GM12874 (cell line): ENCODE measurements around the gene JMJD8.

Experiments used
- TF ChIP-seq, protein P1 (sequence below): IDR thresholded peaks from 2 replicates; pipeline ENCODE4 v1.5.1; 2011; ENCODE audit warnings: low read depth, mild to moderate bottlenecking, control low read depth, low read length, moderate library complexity; ENCODE audit not compliant: insufficient read depth

JMJD8 gene, protein sequence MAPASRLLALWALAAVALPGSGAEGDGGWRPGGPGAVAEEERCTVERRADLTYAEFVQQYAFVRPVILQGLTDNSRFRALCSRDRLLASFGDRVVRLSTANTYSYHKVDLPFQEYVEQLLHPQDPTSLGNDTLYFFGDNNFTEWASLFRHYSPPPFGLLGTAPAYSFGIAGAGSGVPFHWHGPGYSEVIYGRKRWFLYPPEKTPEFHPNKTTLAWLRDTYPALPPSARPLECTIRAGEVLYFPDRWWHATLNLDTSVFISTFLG

DNA sequence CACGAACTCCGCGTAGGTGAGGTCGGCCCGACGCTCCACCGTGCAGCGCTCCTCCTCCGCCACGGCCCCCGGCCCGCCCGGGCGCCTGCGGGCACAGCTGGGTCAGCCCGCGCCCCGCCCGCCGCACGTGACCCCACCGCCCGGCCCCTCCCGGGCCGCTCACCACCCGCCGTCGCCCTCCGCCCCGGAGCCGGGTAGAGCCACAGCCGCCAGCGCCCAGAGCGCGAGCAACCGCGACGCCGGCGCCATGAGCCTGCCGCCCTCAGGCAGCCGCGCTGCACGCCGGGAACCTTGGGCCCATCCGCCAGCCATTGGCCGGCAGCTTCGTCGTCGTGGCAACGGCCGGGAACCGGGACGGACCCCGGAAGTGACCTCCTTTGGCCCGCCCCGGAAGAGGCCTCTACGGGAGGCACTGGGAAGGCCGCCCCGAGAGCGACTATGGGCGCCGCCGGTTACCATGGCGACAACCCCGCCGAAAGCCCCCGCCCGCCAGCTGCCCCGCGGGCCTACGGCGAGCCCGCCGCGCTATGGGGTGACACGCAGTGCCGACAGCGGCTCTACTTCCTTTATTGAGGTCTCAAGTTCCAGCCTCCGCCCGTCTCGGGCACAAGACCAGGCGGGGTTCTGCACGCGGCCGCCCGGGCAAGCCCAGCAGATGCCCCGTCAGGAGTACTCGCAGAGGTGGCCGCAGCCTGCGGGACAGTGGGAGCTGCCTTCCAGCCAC is at the start of gene JMJD8:
JMJD8 (minus strand) TSS at position 264 of the 724 bp plus-strand sequence; CDS start at position 249, 15 bp downstream.
- TF ChIP-seq, protein P1, sequence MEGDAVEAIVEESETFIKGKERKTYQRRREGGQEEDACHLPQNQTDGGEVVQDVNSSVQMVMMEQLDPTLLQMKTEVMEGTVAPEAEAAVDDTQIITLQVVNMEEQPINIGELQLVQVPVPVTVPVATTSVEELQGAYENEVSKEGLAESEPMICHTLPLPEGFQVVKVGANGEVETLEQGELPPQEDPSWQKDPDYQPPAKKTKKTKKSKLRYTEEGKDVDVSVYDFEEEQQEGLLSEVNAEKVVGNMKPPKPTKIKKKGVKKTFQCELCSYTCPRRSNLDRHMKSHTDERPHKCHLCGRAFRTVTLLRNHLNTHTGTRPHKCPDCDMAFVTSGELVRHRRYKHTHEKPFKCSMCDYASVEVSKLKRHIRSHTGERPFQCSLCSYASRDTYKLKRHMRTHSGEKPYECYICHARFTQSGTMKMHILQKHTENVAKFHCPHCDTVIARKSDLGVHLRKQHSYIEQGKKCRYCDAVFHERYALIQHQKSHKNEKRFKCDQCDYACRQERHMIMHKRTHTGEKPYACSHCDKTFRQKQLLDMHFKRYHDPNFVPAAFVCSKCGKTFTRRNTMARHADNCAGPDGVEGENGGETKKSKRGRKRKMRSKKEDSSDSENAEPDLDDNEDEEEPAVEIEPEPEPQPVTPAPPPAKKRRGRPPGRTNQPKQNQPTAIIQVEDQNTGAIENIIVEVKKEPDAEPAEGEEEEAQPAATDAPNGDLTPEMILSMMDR: no peak

DNA sequence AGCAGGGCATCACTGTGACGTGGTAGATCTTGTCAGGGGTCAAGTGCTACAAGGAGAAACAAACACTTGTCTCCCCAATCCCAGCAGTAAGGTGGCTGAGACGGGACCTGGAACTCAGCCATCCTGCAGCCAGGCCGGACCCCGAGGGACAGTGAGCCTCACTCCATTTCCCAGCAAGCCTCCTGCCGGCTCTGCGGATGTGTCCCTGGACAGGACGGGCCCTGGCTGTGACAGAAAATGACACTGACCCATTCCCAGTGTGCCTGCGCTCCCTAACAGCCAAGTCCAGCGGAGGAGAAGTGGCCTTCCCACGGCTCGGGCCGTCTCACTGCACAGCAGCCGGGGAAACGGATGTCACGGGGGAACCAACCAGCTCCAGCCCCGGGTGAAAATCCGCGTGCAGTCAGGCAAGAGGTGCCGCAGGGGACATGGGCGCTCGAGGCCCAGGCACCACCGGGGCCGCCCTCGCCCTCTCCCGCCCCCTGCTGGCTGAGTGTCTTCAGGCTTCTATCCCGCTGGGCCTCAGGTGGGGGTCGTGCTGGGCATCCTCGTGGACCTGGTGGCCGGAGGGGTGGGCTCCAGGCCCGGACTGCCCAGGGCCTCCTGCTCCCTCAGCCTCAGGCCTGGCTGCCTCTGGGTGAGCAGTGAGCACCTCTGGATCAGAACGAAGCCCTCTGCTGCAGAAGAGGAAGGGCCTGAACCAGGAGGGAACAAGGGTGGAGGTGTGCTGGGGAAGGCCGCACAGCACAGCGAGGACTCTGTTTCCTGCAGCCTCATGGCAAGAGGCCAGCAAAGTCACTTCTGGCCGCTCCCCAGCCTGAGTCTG is 49.5 kb upstream of the JMJD8 start:
- TF ChIP-seq, protein P1: peak; percentile 45

- TF ChIP-seq, protein P1: no peak
Observed at GRCh38 chr16:732936-733335, 48.8 kb upstream of the JMJD8 start.

- TF ChIP-seq, protein P1: no peak
Observed at GRCh38 chr16:732332-732731, 48.2 kb upstream of the JMJD8 start.

GRCh38 chr16:730666-731509 is 46.8 kb upstream of the JMJD8 start:
- TF ChIP-seq, protein P1: no peak

DNA sequence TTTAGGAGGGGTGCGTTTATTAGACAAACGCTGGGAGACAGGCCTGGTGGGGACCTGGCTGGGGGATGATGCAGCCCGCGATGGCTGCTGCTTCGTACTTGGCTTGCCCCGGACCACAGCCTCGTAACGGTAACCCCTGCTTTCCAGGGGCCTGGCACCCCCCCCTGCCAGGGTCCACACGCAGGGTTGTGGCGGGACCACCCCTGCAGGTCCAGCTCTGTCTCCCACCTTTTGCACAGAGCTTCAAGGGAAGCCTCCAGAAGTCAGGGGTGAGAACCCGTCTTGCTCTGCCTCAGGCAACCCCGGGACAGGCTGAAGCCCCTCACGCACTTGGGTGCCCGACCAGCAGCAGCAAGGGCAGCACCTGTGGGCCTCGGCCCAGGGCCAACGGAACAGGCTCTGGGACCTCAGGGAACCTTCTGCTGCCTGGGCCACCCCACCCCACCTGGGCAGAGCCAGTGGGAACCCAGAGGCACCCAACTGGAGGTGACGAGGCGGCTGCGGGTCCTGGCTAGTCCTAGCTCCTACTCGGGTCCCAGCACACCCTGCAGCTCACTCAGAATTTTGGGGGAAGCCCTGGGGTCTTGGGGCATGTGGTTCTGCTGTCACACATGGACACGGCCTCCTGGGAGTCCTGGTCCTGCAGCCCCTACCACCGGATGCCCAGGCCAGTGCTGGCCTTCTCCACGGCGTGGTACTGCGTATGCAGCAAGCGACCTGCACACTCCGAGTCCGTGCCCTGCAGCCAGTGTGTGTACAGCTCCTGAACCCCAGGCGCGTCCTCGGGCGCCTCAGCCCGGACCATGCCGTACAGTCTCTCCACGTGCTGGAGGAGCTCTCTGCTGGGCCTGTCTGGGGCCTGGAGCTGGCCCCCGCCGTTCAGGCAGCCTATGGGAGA is 45.9 kb upstream of the JMJD8 start:
- TF ChIP-seq, protein P1: no peak
